ENCODE results near the gene UBB.

UBB gene

DNA sequence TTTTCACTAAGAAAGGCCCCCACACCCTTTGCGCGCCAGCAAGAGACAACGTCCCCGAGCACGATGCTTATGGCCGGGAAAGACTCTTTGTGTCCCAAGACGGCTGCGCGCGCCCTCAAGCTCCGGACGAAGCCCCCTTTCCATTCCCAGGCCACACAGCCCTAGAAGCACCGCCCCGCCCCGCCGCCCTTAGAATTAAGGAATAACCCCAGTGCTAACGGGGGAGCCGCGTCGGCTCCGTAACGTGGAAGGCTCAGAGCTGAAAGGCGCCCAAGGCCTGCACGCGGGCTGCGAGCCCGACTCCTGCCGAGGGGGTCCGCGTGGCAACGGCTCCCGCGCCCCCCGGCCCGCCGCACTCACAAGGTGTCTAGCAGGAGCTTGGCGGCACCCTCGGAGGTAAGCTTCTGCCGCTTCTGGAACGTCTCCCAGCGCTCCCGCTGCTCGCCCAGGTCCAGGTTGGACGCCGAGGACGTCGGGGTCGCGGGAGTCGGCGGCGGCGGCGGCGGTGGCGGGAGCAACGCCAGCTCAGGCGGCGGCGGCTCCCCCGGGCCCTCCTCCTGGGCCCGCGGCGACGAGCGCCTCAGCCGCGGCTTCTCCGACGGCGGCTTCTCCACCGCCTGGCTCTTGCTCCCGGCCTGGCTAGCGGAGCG, 28.1 kb upstream of the UBB start:
- Histone ChIP-seq H3K27me3 (ENCODE audit: control insufficient read depth, insufficient read depth, low read length) (no peaks in the 10 kb centered on the region), H3K9ac (ENCODE audit: low read length) (peak overlapping the region; percentile 96), H3K9me3 (ENCODE audit: control insufficient read depth, low read depth, low read length) (no peaks in the 10 kb centered on the region), H3K4me1 (ENCODE audit: control insufficient read depth, low read depth, low read length) (peaks cover 3% of the 10 kb centered on the region), H3K4me3 (ENCODE audit: low read length) (peak overlapping the region; percentile 84), H3K36me3 (ENCODE audit: control insufficient read depth, low read depth, low read length) (peaks cover 22% of the 10 kb centered on the region), H3K27ac (ENCODE audit: low read length) (peak overlapping the region; percentile 65)

GRCh38 chr17:16353317-16354174, 27.3 kb upstream of the UBB start, which contains the start of gene CENPV:
Gene CENPV (minus strand): TSS chr17:16353469. CDS start chr17:16353436, 33 bp downstream.
- H3K27ac ChIP-seq (ENCODE audit: low read length) = peak within 1 kb of the TSS; percentile 65
- peak within 1 kb of the TSS; percentile 96 for H3K9ac ChIP-seq (ENCODE audit: low read length)
- no peaks in the 10 kb centered on the region for H3K27me3 ChIP-seq (ENCODE audit: control insufficient read depth, insufficient read depth, low read length)
- H3K4me1 ChIP-seq (ENCODE audit: control insufficient read depth, low read depth, low read length) = peaks cover 3% of the 10 kb centered on the region
- H3K4me3 ChIP-seq (ENCODE audit: low read length) = peak within 1 kb of the TSS; percentile 84
- no peaks in the 10 kb centered on the region for H3K9me3 ChIP-seq (ENCODE audit: control insufficient read depth, low read depth, low read length)
- peaks cover 15% of the 10 kb centered on the region for H3K36me3 ChIP-seq (ENCODE audit: control insufficient read depth, low read depth, low read length)

GRCh38 chr17:16354585-16354984, 26.3 kb upstream of the UBB start:
- H3K4me3 ChIP-seq (ENCODE audit: low read length) = no peak overlapping the region
- no peaks in the 10 kb centered on the region for H3K27me3 ChIP-seq (ENCODE audit: control insufficient read depth, insufficient read depth, low read length)
- H3K4me1 ChIP-seq (ENCODE audit: control insufficient read depth, low read depth, low read length) = peaks cover 3% of the 10 kb centered on the region
- no peak overlapping the region for H3K27ac ChIP-seq (ENCODE audit: low read length)
- no peaks in the 10 kb centered on the region for H3K9me3 ChIP-seq (ENCODE audit: control insufficient read depth, low read depth, low read length)
- H3K9ac ChIP-seq (ENCODE audit: low read length) = no peak overlapping the region
- peaks cover 4% of the 10 kb centered on the region for H3K36me3 ChIP-seq (ENCODE audit: control insufficient read depth, low read depth, low read length)

GRCh38 chr17:16358394-16358793, 22.5 kb upstream of the UBB start:
- Histone ChIP-seq H3K27me3 (ENCODE audit: control insufficient read depth, insufficient read depth, low read length) (no peaks in the 10 kb centered on the region), H3K9me3 (ENCODE audit: control insufficient read depth, low read depth, low read length) (no peaks in the 10 kb centered on the region), H3K36me3 (ENCODE audit: control insufficient read depth, low read depth, low read length) (no peaks in the 10 kb centered on the region), H3K4me3 (ENCODE audit: low read length) (no peak overlapping the region), H3K27ac (ENCODE audit: low read length) (no peak overlapping the region), H3K9ac (ENCODE audit: low read length) (no peak overlapping the region), H3K4me1 (ENCODE audit: control insufficient read depth, low read depth, low read length) (no peaks in the 10 kb centered on the region)

DNA sequence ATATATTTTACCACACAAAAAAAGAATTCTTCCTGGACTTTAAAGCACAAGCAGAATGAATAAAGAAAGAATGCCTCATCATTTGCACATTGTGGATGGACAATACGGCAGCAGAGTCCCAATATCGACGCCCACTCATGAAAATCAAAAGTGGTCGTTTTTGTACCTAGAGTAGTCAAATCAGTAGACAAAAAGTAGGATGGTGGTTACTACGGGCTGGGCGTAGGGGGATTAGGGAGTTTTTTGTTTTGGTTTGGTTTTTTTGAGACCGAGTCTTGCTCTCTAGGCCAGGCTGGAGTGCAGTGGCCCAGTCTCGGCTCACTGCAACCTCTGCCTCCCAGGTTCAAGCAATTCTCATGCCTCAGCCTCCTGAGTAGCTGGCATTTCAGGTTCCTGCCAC, 19.0 kb upstream of the UBB start:
- Histone ChIP-seq H3K4me1 (ENCODE audit: control insufficient read depth, low read depth, low read length) (no peaks in the 10 kb centered on the region), H3K9me3 (ENCODE audit: control insufficient read depth, low read depth, low read length) (no peaks in the 10 kb centered on the region), H3K4me3 (ENCODE audit: low read length) (no peak overlapping the region), H3K27ac (ENCODE audit: low read length) (no peak overlapping the region), H3K9ac (ENCODE audit: low read length) (no peak overlapping the region), H3K27me3 (ENCODE audit: control insufficient read depth, insufficient read depth, low read length) (no peaks in the 10 kb centered on the region), H3K36me3 (ENCODE audit: control insufficient read depth, low read depth, low read length) (no peaks in the 10 kb centered on the region)

- no peak overlapping the region for H3K4me3 ChIP-seq (ENCODE audit: low read length)
- H3K27me3 ChIP-seq (ENCODE audit: control insufficient read depth, insufficient read depth, low read length) = no peaks in the 10 kb centered on the region
- no peaks in the 10 kb centered on the region for H3K36me3 ChIP-seq (ENCODE audit: control insufficient read depth, low read depth, low read length)
- H3K4me1 ChIP-seq (ENCODE audit: control insufficient read depth, low read depth, low read length) = no peaks in the 10 kb centered on the region
- H3K9me3 ChIP-seq (ENCODE audit: control insufficient read depth, low read depth, low read length) = no peaks in the 10 kb centered on the region
- H3K27ac ChIP-seq (ENCODE audit: low read length) = no peak overlapping the region
- no peak overlapping the region for H3K9ac ChIP-seq (ENCODE audit: low read length)
These were observed 16.9 kb upstream of the UBB start for GRCh38 chr17:16363749-16364536.

DNA sequence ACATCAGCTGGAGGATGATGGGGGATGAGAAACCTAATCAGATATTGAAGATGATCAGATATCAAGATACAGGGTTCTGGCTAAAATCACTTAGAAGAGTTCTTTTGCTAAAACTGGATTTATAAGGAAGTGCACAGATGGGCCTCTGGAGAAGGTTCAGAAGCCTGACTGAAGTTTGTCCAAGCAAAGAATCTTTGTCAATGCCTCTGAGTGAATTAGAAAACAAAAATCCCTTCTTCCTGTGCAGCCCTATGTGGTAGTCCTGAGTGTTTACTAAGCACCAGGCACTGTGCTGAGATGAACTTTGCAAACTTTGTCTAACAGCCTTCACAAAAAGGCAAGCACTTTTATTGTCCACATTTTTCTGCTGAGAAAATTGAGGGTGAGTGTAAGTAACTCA, 16.3 kb upstream of the UBB start:
- Histone ChIP-seq H3K9me3 (ENCODE audit: control insufficient read depth, low read depth, low read length) (no peaks in the 10 kb centered on the region), H3K36me3 (ENCODE audit: control insufficient read depth, low read depth, low read length) (no peaks in the 10 kb centered on the region), H3K9ac (ENCODE audit: low read length) (no peak overlapping the region), H3K27me3 (ENCODE audit: control insufficient read depth, insufficient read depth, low read length) (no peaks in the 10 kb centered on the region), H3K27ac (ENCODE audit: low read length) (no peak overlapping the region), H3K4me1 (ENCODE audit: control insufficient read depth, low read depth, low read length) (no peaks in the 10 kb centered on the region), H3K4me3 (ENCODE audit: low read length) (no peak overlapping the region)

DNA sequence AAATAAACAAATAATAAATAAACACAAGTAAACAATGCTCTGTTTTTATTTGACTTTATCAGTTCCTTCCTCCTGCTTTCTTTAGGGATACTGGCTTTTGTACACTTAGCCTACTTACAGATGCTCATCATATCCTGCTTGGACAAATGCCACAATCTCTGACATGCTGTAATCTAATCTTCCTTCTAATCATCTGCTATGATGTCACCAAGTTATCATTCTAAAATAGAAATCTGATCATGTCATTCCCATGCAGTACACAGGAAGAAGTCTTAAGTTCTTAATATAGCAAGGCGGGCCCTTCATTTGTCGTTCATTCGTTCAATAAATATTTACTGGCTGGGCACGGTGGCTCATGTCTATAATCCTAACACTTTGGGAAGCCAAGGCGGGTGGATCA, 9.1 kb upstream of the UBB start:
- Histone ChIP-seq H3K27me3 (ENCODE audit: control insufficient read depth, insufficient read depth, low read length) (no peaks in the 10 kb centered on the region), H3K36me3 (ENCODE audit: control insufficient read depth, low read depth, low read length) (no peaks in the 10 kb centered on the region)

GRCh38 chr17:16374146-16374938, 6.5 kb upstream of the UBB start:
- no peaks in the 10 kb centered on the region for H3K9me3 ChIP-seq (ENCODE audit: control insufficient read depth, low read depth, low read length)
- H3K9ac ChIP-seq (ENCODE audit: low read length) = no peak overlapping the region
- H3K4me1 ChIP-seq (ENCODE audit: control insufficient read depth, low read depth, low read length) = no peaks in the 10 kb centered on the region
- H3K27ac ChIP-seq (ENCODE audit: low read length) = no peak overlapping the region
- no peaks in the 10 kb centered on the region for H3K36me3 ChIP-seq (ENCODE audit: control insufficient read depth, low read depth, low read length)
- no peaks in the 10 kb centered on the region for H3K27me3 ChIP-seq (ENCODE audit: control insufficient read depth, insufficient read depth, low read length)
- no peak overlapping the region for H3K4me3 ChIP-seq (ENCODE audit: low read length)

More for the DNA sequence above, 9.1 kb upstream of the UBB start:
- Histone ChIP-seq H3K27ac (ENCODE audit: low read length) (no peak overlapping the region), H3K4me1 (ENCODE audit: control insufficient read depth, low read depth, low read length) (no peaks in the 10 kb centered on the region), H3K9me3 (ENCODE audit: control insufficient read depth, low read depth, low read length) (no peaks in the 10 kb centered on the region), H3K4me3 (ENCODE audit: low read length) (no peak overlapping the region), H3K9ac (ENCODE audit: low read length) (no peak overlapping the region)

GRCh38 chr17:16377941-16378341, 3.0 kb upstream of the UBB start:
- Histone ChIP-seq H3K9ac (ENCODE audit: low read length) (no peak overlapping the region), H3K27ac (ENCODE audit: low read length) (no peak overlapping the region)

More at GRCh38 chr17:16377941-16378341, 3.0 kb upstream of the UBB start:
- H3K9me3 ChIP-seq (ENCODE audit: control insufficient read depth, low read depth, low read length) = no peaks in the 10 kb centered on the region
- no peaks in the 10 kb centered on the region for H3K27me3 ChIP-seq (ENCODE audit: control insufficient read depth, insufficient read depth, low read length)
- no peak overlapping the region for H3K4me3 ChIP-seq (ENCODE audit: low read length)
- peaks cover 12% of the 10 kb centered on the region for H3K36me3 ChIP-seq (ENCODE audit: control insufficient read depth, low read depth, low read length)
- H3K4me1 ChIP-seq (ENCODE audit: control insufficient read depth, low read depth, low read length) = no peaks in the 10 kb centered on the region
